ENCODE measurements around the gene CDR2.

DNA sequence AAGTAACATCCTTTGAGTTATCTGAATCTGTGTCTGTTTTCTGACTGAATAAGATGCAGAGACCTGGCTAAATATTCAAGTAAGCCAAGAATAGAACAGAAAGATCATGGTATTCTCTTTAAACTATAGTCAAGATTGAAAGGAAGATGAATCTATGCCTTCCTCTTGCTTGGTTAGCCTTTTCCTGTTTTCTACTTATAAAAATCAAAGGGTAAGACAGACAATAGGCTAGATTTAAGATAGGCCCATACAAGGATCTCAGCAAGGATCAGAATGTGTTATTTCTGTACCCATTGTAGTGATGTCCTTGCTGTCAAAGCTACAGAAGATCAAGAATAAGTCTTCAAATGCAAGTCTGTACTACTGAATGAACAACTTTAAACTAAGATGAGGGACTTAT is 7.0 kb upstream of the CDR2 start:
- TF ChIP-seq, protein P1, sequence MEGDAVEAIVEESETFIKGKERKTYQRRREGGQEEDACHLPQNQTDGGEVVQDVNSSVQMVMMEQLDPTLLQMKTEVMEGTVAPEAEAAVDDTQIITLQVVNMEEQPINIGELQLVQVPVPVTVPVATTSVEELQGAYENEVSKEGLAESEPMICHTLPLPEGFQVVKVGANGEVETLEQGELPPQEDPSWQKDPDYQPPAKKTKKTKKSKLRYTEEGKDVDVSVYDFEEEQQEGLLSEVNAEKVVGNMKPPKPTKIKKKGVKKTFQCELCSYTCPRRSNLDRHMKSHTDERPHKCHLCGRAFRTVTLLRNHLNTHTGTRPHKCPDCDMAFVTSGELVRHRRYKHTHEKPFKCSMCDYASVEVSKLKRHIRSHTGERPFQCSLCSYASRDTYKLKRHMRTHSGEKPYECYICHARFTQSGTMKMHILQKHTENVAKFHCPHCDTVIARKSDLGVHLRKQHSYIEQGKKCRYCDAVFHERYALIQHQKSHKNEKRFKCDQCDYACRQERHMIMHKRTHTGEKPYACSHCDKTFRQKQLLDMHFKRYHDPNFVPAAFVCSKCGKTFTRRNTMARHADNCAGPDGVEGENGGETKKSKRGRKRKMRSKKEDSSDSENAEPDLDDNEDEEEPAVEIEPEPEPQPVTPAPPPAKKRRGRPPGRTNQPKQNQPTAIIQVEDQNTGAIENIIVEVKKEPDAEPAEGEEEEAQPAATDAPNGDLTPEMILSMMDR (IDR thresholded peaks at IDR 0.05) = no peak
- TF ChIP-seq POLR2A (IDR thresholded peaks at IDR 0.05) = no peak

All from heart left ventricle (tissue), 13 donors.